HEK293 (cell line): Measurements from ENCODE around the gene ZNF532.

Experiments used
- CTCF ChIA-PET: fragments of 350-600 bp; formaldehyde crosslinking; extraction: SDS; loops from one replicate; lab custom pipeline; 2021; ENCODE audit warnings: antibody characterized with exemption; lab: Yijun Ruan, JAX
- POLR2A ChIA-PET: fragments of 300-600 bp; formaldehyde crosslinking; extraction: SDS; loops from one replicate; lab custom pipeline; 2020; ENCODE audit warnings: antibody characterized with exemption, inconsistent platforms; lab: Yijun Ruan, JAX
- H3K27ac ChIP-seq: fragments of 200-500 bp; sonication (Bioruptor generic); 2 replicates; pipeline ENCODE4 v1.5.1; 2014; ENCODE audit warnings: low read depth, low read length, control low read depth, inconsistent platforms; ENCODE audit errors: extremely low read depth
- H3K36me3 ChIP-seq, 2 experiments: fragments of 200-500 bp in 1 of 2; sonication (Bioruptor generic) in 1 of 2; 1 replicate in 1 of 2; 2 replicates in 1 of 2; pipeline ENCODE4 v1.5.1; 2014 to 2017; ENCODE audit warnings: inconsistent platforms in 2 of 2, low read length in 2 of 2; ENCODE audit not compliant: control insufficient read depth in 2 of 2, insufficient read depth in 1 of 2
- H3K4me1 ChIP-seq: fragments of 200-500 bp; sonication (Bioruptor generic); 2 replicates; pipeline ENCODE4 v1.5.1; 2014; ENCODE audit warnings: mild to moderate bottlenecking, low read length, inconsistent platforms; ENCODE audit not compliant: control insufficient read depth, insufficient read depth
- H3K4me3 ChIP-seq: 2 replicates; pipeline ENCODE4 v1.5.1; 2011; ENCODE audit warnings: low read depth, mild to moderate bottlenecking, control low read depth, low read length, moderate library complexity
- H3K9me3 ChIP-seq: fragments of 200-500 bp; sonication (Bioruptor generic); 2 replicates; pipeline ENCODE4 v1.5.1; 2014; ENCODE audit warnings: low read depth, low read length, inconsistent platforms; ENCODE audit not compliant: control insufficient read depth, insufficient read depth
- FEZF1 ChIP-seq: fragments of 450-650 bp; formaldehyde crosslinking; IDR thresholded peaks from 2 replicates; pipeline ENCODE4 v1.5.1; 2016; ENCODE audit warnings: missing biosample characterization, missing genetic modification characterization
- GLIS2 ChIP-seq: fragments of 450-650 bp; formaldehyde crosslinking; IDR thresholded peaks from 2 replicates; pipeline ENCODE4 v1.5.1; 2016; ENCODE audit warnings: missing biosample characterization, missing genetic modification characterization
- HOXC10 ChIP-seq: sonication (generic); formaldehyde crosslinking; IDR thresholded peaks from 2 replicates; pipeline ENCODE4 v1.8.1; 2023; ENCODE audit warnings: mild to moderate bottlenecking, missing genetic modification reagents
- KLF8 ChIP-seq: fragments of 450-650 bp; formaldehyde crosslinking; IDR thresholded peaks from 2 replicates; pipeline ENCODE4 v1.5.1; 2016; ENCODE audit warnings: missing biosample characterization, missing genetic modification characterization
- PRDM1 ChIP-seq: fragments of 450-650 bp; formaldehyde crosslinking; IDR thresholded peaks from 2 replicates; pipeline ENCODE4; 2016; ENCODE audit warnings: missing biosample characterization, missing genetic modification characterization
- PRDM4 ChIP-seq: fragments of 450-650 bp; formaldehyde crosslinking; IDR thresholded peaks from 2 replicates; pipeline ENCODE4 v1.5.1; 2017; ENCODE audit warnings: missing biosample characterization, missing genetic modification characterization
- TCF7L2 ChIP-seq: IDR thresholded peaks from 2 replicates; pipeline ENCODE4 v1.6.1; 2011; ENCODE audit warnings: low read depth, mild to moderate bottlenecking, inconsistent platforms, low read length, moderate library complexity, borderline replicate concordance
- ZBTB1 ChIP-seq: fragments of 450-650 bp; formaldehyde crosslinking; IDR thresholded peaks from 2 replicates; pipeline ENCODE4 v1.5.1; 2016; ENCODE audit warnings: missing biosample characterization, missing genetic modification characterization
- ZBTB10 ChIP-seq: fragments of 450-650 bp; formaldehyde crosslinking; IDR thresholded peaks from 2 replicates; pipeline ENCODE4 v1.5.1; 2016; ENCODE audit warnings: missing biosample characterization, missing genetic modification characterization
- ZFP3 ChIP-seq: fragments of 450-650 bp; formaldehyde crosslinking; IDR thresholded peaks from 2 replicates; pipeline ENCODE4 v1.5.1; 2016; ENCODE audit warnings: low read depth, missing biosample characterization, missing genetic modification characterization
- ZFP69B ChIP-seq: fragments of 450-650 bp; formaldehyde crosslinking; IDR thresholded peaks from 2 replicates; pipeline ENCODE4 v1.5.1; 2016; ENCODE audit warnings: missing biosample characterization, missing genetic modification characterization
- ZNF133 ChIP-seq: fragments of 450-650 bp; formaldehyde crosslinking; IDR thresholded peaks from 2 replicates; pipeline ENCODE4 v1.5.1; 2016; ENCODE audit warnings: missing biosample characterization, missing genetic modification characterization
- ZNF2 ChIP-seq: fragments of 450-650 bp; formaldehyde crosslinking; IDR thresholded peaks from 2 replicates; pipeline ENCODE4 v1.5.1; 2016; ENCODE audit warnings: missing biosample characterization, missing genetic modification characterization
- ZNF202 ChIP-seq: fragments of 450-650 bp; formaldehyde crosslinking; IDR thresholded peaks from 2 replicates; pipeline ENCODE4 v1.5.1; 2016; ENCODE audit warnings: missing biosample characterization, missing genetic modification characterization, borderline replicate concordance
- ZNF362 ChIP-seq: fragments of 450-650 bp; formaldehyde crosslinking; IDR thresholded peaks from 2 replicates; pipeline ENCODE4 v1.5.1; 2016; ENCODE audit warnings: missing biosample characterization, missing genetic modification characterization
- ZNF391 ChIP-seq: fragments of 450-650 bp; formaldehyde crosslinking; IDR thresholded peaks from 2 replicates; pipeline ENCODE4 v1.5.1; 2016; ENCODE audit warnings: low read depth, missing biosample characterization, missing genetic modification characterization, borderline replicate concordance
- ZNF521 ChIP-seq: fragments of 450-650 bp; formaldehyde crosslinking; IDR thresholded peaks from 2 replicates; pipeline ENCODE4 v1.5.1; 2017; ENCODE audit warnings: missing biosample characterization, mild to moderate bottlenecking, missing genetic modification characterization
- ZNF677 ChIP-seq: fragments of 450-650 bp; IDR thresholded peaks from 2 replicates; pipeline ENCODE4 v1.5.0; 2018; ENCODE audit warnings: missing biosample characterization, mild to moderate bottlenecking, missing genetic modification characterization, moderate library complexity
- ZNF692 ChIP-seq: fragments of 450-650 bp; formaldehyde crosslinking; IDR thresholded peaks from 2 replicates; pipeline ENCODE4 v1.5.1; 2016; ENCODE audit warnings: missing biosample characterization, missing genetic modification characterization
- ZNF76 ChIP-seq: fragments of 450-650 bp; formaldehyde crosslinking; IDR thresholded peaks from 2 replicates; pipeline ENCODE4; 2016; ENCODE audit warnings: low read depth, missing biosample characterization, missing genetic modification characterization, borderline replicate concordance
- ZSCAN5A ChIP-seq: fragments of 450-650 bp; formaldehyde crosslinking; IDR thresholded peaks from 2 replicates; pipeline ENCODE4 v1.5.1; 2016; ENCODE audit warnings: missing biosample characterization, missing genetic modification characterization

Gene ZNF532

GRCh38 chr18:58978916-58979315, 114.2 kb downstream of the ZNF532 start (continued):
- TF ChIP-seq FEZF1 (tag by site-specific recombination): no peak
- TF ChIP-seq, all 188 proteins: peak for 0

GRCh38 chr18:58979615-58980014, 114.9 kb downstream of the ZNF532 start:
- no peak overlapping the region for H3K27ac ChIP-seq
- H3K4me3 ChIP-seq: no peak overlapping the region
- ChIA-PET POLR2A (no interaction called here), CTCF (no interaction called here)
- no peak for TF ChIP-seq ZNF362 (tag by site-specific recombination)
- no peak for TF ChIP-seq ZFP69B
- no peak for TF ChIP-seq GLIS2
- TF ChIP-seq ZNF692 (tag by site-specific recombination): no peak
- no peak for TF ChIP-seq FEZF1 (tag by site-specific recombination)
- no peak for TF ChIP-seq PRDM1 (tag by site-specific recombination)
- no peak for TF ChIP-seq ZBTB10
- TF ChIP-seq ZNF202 (tag by site-specific recombination): no peak
- no peak for TF ChIP-seq TCF7L2
- no peak for TF ChIP-seq ZFP3
- TF ChIP-seq ZBTB1 (tag by site-specific recombination): no peak
- TF ChIP-seq ZNF521 (tag by site-specific recombination): no peak
- no peaks in the 10 kb centered on the region for H3K4me1 ChIP-seq
- no peaks in the 10 kb centered on the region for H3K9me3 ChIP-seq
- H3K36me3 ChIP-seq: no peaks in the 10 kb centered on the region; a peak in 1 of 3 replicates

- Histone ChIP-seq H3K27ac (no peak overlapping the region), H3K4me3 (no peak overlapping the region), H3K9me3 (no peaks in the 10 kb centered on the region), H3K36me3 (no peaks in the 10 kb centered on the region; a peak in 1 of 3 replicates), H3K4me1 (no peaks in the 10 kb centered on the region)
- TF ChIP-seq ZNF677 (tag by site-specific recombination): no peak
- no peak for TF ChIP-seq ZNF391
- no peak for TF ChIP-seq ZSCAN5A (tag by site-specific recombination)
- no peak for TF ChIP-seq ZNF2
- TF ChIP-seq ZNF133 (tag by site-specific recombination): no peak
- no peak for TF ChIP-seq PRDM4
- no peak for TF ChIP-seq KLF8
- TF ChIP-seq HOXC10 (CRISPR knock-in tag): no peak
- TF ChIP-seq ZNF76 (tag by site-specific recombination): no peak
- ChIA-PET POLR2A (no interaction called here), CTCF (no interaction called here)
Measured at GRCh38 chr18:58980991-58981390, 116.3 kb downstream of the ZNF532 start.
